Middle frontal gyrus (tissue), 1 donor: ENCODE data around the gene AWAT2.
"Not testable (repeated sequence)": the region's sequence is repeated elsewhere in the genome, so short reads cannot be mapped to it uniquely, and the experiment has no call there.

ENCODE experiments used
- DNase-seq: peaks from one replicate; pipeline ENCODE4 v3.0.0-alpha.2; 2015; ENCODE audit warnings: low spot score; ENCODE audit errors: extremely low spot score

AWAT2 gene

DNA sequence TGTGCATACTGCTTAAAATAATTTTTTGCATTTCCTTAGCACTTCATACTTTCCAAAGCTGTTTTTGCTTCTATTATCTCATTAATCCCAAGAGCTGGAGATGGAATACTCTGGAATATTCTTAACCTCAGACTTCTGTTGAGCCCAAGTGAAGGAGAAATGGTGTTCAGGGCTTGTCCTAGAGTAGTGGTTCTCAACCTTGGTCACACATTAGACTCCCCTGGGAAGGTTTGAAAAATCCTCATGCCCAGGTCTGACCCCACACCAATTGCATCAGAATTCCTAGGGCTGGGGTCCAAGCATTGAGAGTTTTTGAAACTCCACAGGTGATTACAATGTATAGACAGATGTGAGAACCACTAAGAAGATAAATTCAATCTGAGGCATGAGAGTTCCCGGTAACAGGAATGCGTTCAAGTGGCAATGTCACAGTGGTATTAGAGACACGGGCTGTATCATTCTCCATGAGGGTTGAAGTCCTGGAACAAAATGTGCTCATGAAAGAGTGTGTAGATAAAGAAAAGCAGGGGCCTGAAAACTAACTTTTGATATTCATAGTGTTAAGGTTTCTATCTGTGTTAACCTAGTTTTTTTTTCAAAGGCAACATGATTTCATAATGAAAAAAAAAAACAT lies 47.9 kb downstream of the AWAT2 start:
- DNase-seq = no peak

DNA sequence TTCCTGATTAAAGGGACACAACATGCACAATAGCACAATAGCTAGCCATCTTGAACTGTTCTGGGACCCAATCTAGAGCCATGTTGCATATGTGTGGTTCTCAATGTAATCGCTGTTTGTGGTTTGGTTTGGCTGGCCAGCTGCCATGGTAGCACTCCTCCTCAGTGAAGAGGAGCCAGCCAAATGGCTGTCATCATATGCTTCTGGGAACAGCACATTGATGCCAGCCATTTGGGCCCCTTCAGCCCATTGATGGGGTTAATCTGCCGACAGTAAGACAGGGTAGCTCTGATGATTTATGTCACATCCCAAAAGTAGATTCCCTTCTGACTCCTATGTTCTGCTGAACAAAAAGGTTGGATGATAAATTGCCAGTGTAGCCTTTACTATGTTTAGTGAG lies 48.5 kb downstream of the AWAT2 start:
- no peak for DNase-seq

DNA sequence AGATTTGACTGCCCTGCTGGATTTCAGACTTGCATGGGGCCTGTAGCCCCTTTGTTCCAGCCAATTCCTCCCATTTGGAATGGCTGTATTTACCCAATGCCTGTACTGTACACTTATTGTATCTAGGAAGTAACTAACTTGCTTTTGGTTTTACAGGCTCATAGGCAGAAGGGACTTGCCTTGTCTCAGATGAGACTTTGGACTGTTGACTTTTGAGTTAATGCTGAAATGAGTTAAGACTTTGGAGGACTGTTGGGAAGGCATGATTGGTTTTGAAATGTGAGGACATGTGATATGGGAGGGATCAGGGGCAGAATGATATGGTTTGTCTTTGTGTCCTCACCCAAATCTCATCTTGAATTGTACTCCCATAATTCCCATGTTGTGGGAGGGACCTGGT lies 51.4 kb downstream of the AWAT2 start:
- DNase-seq = not testable (repeated sequence)

GRCh38 chrX:69996113-69996468 lies 53.6 kb downstream of the AWAT2 start:
- DNase-seq = no peak

DNA sequence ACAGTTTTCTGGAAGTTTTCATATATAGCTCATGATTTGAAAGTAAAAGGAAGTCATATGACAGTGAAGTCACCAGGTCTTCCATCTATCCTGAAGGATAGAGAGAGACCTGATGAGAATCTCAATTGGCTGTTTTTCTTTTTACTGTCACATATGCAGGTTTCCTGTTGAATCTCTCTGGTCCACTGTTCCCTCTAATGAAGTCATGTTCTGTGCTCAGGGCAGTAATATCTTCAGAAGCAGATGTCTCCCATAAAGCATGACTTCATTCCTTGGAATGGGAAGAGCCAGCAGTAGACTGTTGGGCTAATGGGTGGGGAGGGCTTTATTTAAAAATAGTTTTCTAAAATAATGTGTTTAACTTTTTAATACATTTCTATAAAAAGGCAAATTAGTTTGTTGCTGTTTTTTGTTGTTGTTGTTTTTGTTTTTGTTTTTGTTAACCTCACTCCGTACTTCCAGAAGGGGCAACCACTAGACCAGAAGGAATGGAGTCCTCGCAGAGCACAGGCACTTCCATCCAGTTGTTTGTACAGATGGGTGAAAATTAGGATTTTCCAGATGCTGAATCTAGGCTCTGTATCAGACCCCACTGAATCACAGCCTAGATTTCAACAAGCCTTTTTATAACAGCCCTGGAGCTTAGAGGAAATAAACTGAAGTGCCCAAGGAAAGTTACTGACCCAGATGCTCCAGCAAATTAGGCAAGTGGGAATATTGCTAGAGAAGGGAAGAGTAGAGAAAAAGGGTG lies 54.2 kb downstream of the AWAT2 start:
- no peak for DNase-seq

DNA sequence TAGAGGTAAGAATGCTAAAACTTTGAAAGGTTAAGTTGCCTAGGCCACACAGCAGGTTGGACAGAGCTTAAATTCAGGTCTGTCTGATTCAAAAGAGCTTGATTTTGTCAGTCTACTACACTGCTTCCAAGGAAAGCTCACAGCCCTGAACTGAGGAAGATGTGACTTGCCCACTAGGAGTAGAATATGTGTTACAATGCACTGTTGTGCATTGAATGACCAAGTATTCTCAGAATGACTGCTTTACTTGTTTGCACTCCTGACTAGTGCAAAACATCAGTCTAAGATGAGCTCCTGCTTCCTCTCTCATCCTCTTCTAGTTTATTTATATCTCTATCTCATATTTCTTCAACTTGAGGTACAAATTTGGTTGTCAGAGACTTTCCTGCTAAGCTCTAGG lies 56.2 kb downstream of the AWAT2 start:
- DNase-seq = no peak

- DNase-seq = no peak
Measured at GRCh38 chrX:69991685-69992084, 58.1 kb downstream of the AWAT2 start.
